Suppressor macrophage (primary cell): ENCODE measurements around the gene ITPK1.
"Not testable (repeated sequence)": the region's sequence is repeated elsewhere in the genome, so short reads cannot be mapped to it uniquely, and the experiment has no call there.

Experiments
- DNase-seq, 4 experiments: peaks; one replicate each; pipeline ENCODE4 v3.0.0-alpha.2; 2020 to 2022

ITPK1 gene

GRCh38 chr14:93128725-93129459, 13.2 kb upstream of the ITPK1 start:
- peak in 2 of 4 experiments; percentile 30 to 42 for DNase-seq

- peak; percentile 61 to 86 (median 73) for DNase-seq
Observed at GRCh38 chr14:93126111-93126510, 10.4 kb upstream of the ITPK1 start.

DNA sequence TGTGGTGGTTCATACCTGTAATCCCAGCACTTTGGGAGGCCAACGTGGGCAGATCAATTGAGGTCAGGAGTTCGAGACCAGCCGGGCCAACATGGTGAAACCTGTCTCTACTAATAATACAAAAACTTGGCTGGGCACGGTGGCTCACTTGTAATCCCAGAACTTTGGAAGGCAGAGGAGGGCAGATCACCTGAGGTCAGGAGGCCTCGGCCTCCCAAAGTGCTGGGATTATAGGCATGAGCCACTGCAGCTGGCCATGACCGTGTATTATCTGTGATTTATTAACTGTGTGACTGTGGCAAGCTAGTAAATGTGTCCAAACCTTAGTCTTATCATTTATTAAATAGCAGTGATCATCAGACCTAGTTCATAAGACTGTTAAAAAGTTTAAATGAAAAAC, 7.1 kb upstream of the ITPK1 start:
- no peak for DNase-seq

DNA sequence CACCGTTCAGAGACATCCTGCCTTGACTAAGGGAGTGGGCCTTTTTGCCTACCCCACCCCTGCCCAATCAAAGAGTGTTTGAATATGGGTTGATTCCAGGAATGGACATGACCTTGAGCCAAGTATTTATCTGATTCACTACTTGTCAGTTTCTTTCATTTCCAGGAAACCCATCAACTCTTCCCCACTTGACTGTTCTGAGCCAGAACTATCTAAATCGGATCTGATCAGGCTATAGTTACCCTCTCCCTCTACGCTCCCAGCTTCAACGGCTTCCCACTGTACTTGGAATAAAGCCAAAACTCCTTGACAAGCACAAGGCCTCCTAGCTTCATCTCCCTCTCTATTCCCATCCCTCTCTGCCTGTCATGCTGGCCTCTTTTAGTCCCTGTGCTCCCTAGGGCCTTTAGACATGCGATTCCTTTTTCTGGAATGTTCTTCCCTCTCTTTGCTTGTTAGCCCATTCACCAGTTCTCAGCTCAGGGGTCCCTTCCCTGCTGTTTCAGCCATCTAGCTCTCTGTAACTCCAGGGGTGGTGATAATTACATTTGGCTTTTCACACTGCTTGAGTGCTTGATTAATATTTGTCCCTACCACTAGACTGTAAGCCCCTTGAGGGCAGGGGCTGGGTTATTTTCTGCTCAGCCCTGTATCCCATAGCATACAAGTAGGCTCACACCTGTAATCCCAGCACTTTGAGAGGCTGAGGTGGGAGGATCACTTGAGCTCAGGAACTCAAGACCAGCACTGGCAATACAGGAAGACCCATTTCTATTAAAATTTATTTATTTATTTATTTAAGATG, 5.5 kb upstream of the ITPK1 start:
- DNase-seq = no peak

DNA sequence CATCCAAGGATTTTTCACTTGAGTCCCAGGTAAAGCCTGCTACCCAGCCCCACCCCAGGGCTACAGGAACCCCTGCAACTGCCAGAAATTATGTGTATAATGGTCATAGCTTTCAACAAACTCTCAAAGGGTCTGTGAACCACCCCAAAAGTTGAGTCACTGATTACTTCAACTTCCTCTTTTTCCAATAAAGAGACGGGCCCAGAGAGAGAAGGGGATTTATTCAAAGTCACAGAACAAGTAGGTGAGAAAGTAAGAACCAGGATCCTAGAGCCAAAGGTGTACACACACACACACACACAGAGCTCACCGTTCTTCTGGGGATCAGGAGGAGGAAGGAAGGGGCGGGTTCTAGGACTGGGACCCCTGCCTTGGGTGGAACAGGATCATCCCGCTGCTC, 4.8 kb upstream of the ITPK1 start:
- DNase-seq = peak in 3 of 4 experiments; percentile 50 to 76 (median 66)

GRCh38 chr14:93116676-93117200, 1.0 kb upstream of the ITPK1 start:
- DNase-seq = no peak

GRCh38 chr14:93115069-93115820, 480 bp downstream of the ITPK1 start:
- DNase-seq = peak; percentile 94 to 99 (median 97)

DNA sequence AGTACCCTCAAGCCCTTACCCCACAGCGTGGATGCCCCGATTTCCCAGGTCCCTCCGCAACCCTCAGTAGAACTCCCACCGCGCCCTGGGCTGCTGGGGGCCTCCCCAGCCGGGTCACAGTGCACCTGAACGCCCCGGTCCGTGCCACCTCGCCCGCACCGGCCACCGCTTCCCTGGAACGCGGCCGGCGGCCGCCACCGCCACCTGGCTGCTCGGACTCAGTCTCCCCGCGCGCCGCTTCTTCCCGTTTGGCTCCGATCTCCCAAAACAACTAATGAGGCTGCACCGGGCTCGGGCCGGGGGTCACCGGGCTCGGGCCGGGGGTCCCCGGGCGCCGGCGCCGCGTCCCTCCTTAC, 1.0 kb downstream of the ITPK1 start:
- DNase-seq = no peak

DNA sequence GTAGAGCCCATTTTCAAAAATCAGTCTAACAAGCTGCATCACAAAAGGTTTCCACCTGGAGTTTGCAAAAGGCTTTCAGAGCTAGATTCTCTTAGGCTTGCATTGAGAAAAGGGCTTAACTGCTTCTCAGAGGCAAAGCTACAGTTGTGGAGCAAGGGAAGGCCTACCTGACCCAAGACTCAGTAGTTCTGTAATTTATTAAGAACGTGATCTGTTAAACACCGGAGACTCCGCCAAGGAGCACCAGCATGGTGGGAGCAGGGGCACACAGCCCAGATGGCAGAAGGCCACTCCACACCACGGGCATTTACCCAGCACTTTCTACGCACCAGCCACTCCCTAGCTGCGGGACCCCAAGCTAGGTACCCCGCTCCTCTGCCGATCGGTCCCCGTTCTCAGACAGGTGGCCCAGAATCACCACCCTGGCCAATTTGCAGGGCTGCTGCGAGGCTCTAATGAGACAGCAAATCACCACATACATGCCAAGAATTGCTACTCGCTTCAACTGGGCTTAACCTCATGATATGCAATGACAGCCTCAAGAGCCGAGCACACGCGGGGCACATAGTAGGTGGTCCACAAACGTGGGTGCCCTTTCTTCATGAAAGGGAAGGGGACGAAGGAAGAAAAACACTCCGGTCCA, 1.5 kb downstream of the ITPK1 start:
- no peak for DNase-seq

- DNase-seq = no peak
Observed at GRCh38 chr14:93113678-93114067, 2.1 kb downstream of the ITPK1 start.

DNA sequence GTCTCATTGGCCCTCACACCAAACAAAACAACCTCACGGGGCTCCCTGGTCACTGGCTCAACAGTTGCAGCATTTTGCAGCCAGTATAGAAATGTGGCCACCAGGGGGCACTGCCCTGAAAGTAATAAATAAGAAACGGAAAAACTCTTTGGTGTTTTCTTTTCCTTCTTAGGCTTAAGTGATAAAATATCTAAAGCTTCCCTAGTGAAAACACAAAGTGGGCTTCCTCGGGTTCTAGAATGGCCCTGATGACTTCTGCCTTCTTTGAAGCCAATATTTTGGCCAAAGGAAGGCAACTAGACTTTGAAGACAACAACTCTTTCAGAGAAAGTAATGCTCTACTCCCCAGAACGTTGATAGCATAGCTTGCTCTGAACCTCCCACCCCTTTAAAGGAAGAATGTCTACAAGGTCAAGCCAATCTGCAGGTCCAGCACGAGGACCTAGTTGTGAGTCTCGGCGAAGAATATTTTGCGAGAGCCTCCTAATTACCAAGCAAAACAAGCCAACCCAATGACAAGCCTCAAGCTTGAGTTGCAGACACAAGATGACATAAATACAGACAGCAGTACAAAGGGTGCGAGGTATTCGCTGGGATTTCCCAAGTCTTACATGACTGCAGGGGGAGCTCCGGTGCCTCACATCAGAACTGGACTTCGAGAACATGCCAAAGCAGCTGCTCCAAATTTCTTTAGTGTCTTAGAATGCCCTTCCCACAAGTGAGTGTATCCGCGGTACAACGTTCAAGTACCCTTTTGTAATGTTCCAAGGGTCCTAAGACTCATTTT, 2.6 kb downstream of the ITPK1 start:
- DNase-seq = peak; percentile 90 to 94 (median 92)

GRCh38 chr14:93111541-93111940, 4.2 kb downstream of the ITPK1 start:
- DNase-seq = peak; percentile 45 to 84 (median 79)

DNA sequence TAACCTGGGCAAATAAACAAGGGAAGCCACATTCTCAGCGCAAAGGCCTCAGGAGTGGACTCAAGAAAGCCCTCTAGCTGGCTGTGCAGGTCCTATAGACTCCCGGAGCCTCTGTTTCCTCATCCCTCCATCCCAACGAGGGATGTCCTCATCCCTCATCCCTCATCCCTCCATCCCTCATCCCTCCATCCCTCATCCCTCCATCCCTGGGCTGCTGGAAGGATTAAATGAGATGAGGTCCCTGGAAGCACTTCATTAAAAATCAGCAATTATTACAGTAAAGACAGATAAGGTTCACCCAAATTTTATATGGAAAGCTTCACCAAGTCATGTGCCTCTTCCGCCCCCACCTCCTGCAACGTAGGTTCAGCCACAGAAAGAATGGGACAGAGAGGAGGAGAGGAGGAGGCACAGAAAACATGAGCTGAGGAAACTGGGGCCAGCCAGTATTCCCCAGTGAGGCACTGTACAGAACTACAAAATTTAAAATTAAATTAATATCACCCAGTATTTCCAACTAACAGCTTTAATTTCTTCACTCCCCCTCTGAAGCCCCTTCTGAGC, 4.8 kb downstream of the ITPK1 start:
- DNase-seq = no peak

GRCh38 chr14:93109572-93110481, 5.9 kb downstream of the ITPK1 start:
- no peak for DNase-seq

GRCh38 chr14:93108105-93108504, 7.6 kb downstream of the ITPK1 start:
- DNase-seq = peak; percentile 56 to 81 (median 70)

GRCh38 chr14:93107453-93107852, 8.3 kb downstream of the ITPK1 start:
- no peak for DNase-seq

DNA sequence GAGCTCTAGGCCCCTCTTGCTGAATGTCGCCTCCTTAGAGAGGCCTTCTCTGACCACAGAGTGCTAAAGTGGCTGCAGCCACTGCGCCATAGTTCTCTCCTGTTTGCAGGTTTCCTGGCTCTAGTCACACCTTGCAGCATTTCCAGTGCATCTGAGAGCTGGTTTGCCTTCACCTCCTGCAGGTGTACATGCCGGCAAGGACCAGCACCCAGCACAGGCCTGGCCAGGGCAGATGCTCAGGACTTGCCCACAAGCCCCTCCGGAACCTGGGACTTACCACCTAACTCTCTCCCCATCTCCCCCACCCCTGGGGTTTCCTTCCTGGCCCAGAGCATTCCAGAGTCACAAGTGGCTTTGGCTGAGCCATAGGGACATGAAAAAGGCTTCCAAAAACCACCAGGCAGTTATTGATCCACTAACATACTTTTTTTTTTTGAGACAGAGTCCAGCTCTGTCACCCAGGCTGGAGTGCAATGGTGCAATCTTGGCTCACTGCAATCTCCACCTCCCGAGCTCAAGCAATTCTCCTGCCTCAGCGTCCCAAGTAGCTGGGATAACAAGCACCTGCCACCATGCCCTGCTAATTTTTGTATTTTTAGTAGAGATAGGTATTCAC, 9.1 kb downstream of the ITPK1 start:
- no peak for DNase-seq

DNA sequence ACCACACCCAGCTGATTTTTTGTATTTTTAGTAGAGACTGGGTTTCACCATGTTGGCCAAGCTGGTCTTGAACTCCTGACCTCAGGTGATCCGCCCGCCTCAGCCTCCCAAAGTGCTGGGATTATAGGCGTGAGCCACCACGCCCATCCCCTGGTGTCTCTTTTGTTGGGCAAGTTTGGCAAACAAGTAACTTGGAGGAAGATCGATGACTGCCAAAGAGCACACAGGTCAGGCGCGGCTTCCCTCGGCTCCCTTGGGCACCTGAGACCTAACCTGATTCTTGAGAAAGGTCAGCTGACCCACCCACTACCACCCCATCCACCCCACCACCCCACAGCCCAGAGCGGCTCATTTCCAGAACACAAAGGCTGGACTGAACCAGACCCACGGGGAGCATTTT, 9.9 kb downstream of the ITPK1 start:
- DNase-seq = not testable (repeated sequence)

- peak; percentile 71 to 89 (median 86) for DNase-seq
Observed at GRCh38 chr14:93105362-93105761, 10.4 kb downstream of the ITPK1 start.

DNA sequence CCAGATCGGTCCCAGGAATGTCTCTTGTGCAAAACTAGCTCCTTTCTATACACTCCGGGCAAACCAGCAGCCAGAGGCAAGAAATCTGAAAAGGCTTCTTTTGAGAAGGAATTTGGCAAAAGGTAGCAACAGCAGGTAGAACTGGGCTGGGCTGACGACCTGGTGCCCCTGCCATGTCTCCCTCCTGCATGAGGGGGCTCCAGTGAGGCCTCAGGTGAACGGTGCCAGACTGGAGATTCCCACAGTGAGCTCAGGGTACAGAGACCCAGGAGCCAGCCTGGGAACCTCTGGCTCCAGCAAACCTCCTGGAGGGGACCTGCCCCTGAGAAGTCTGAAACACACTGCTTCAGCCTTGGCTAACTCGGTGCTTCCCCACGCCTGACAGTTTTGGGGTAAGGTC, 10.8 kb downstream of the ITPK1 start:
- DNase-seq = no peak
